GM18511 (cell line): ENCODE measurements around the gene TSHZ3.

Experiments
- ATAC-seq: cut with Tn5 transposase; IDR thresholded peaks from one replicate; pipeline ENCODE4 v1.9.1; 2021; ENCODE audit warnings: mild to moderate bottlenecking, moderate library complexity; ENCODE audit not compliant: unreplicated experiment

TSHZ3 gene

GRCh38 chr19:31338069-31338776 is 11.0 kb downstream of the TSHZ3 start:
- ATAC-seq = no peak

GRCh38 chr19:31337008-31337914 is 12.0 kb downstream of the TSHZ3 start:
- no peak for ATAC-seq

- ATAC-seq = no peak
These were observed 13.5 kb downstream of the TSHZ3 start for GRCh38 chr19:31335716-31336115.

GRCh38 chr19:31334849-31335624 is 14.2 kb downstream of the TSHZ3 start:
- no peak for ATAC-seq

- no peak for ATAC-seq
These were observed 15.0 kb downstream of the TSHZ3 start for GRCh38 chr19:31334101-31334848.

- no peak for ATAC-seq
These were observed 17.1 kb downstream of the TSHZ3 start for GRCh38 chr19:31332096-31332495.

- no peak for ATAC-seq
These were observed 17.7 kb downstream of the TSHZ3 start for GRCh38 chr19:31331536-31331935.

- ATAC-seq = no peak
These were observed 18.5 kb downstream of the TSHZ3 start for GRCh38 chr19:31330761-31331160.

GRCh38 chr19:31330237-31330636 is 19.0 kb downstream of the TSHZ3 start:
- ATAC-seq = no peak

GRCh38 chr19:31329819-31330218 is 19.4 kb downstream of the TSHZ3 start:
- no peak for ATAC-seq

- no peak for ATAC-seq
These were observed 21.0 kb downstream of the TSHZ3 start for GRCh38 chr19:31328238-31328637.

GRCh38 chr19:31326329-31327028 is 22.8 kb downstream of the TSHZ3 start:
- ATAC-seq = no peak

GRCh38 chr19:31325342-31325741 is 23.9 kb downstream of the TSHZ3 start:
- no peak for ATAC-seq

GRCh38 chr19:31319465-31319864 is 29.8 kb downstream of the TSHZ3 start:
- ATAC-seq = no peak

- no peak for ATAC-seq
These were observed 30.3 kb downstream of the TSHZ3 start for GRCh38 chr19:31318790-31319425.

- ATAC-seq = no peak
These were observed 31.7 kb downstream of the TSHZ3 start for GRCh38 chr19:31317570-31317969.

GRCh38 chr19:31317093-31317492 is 32.1 kb downstream of the TSHZ3 start:
- no peak for ATAC-seq

- ATAC-seq = no peak
These were observed 32.9 kb downstream of the TSHZ3 start for GRCh38 chr19:31316201-31316951.

- ATAC-seq = no peak
These were observed 33.6 kb downstream of the TSHZ3 start for GRCh38 chr19:31315652-31316051.
